IPS-11a (cell line): ENCODE data around the gene BMF.
"Not testable (repeated sequence)": the region's sequence is repeated elsewhere in the genome, so short reads cannot be mapped to it uniquely, and the experiment has no call there.

ENCODE experiments used
- H3K4me3 ChIP-seq: one replicate; pipeline ENCODE4 v1.5.1; 2013; ENCODE audit warnings: low read depth, low read length, control low read depth

BMF gene, protein sequence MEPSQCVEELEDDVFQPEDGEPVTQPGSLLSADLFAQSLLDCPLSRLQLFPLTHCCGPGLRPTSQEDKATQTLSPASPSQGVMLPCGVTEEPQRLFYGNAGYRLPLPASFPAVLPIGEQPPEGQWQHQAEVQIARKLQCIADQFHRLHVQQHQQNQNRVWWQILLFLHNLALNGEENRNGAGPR

GRCh38 chr15:40108855-40109735 lies at the start of gene BMF:
TSS of gene BMF (minus strand) at chr15:40108879. CDS start at chr15:40106086, 2,793 bp downstream.
- peak within 1 kb of the TSS; percentile 73 for H3K4me3 ChIP-seq

DNA sequence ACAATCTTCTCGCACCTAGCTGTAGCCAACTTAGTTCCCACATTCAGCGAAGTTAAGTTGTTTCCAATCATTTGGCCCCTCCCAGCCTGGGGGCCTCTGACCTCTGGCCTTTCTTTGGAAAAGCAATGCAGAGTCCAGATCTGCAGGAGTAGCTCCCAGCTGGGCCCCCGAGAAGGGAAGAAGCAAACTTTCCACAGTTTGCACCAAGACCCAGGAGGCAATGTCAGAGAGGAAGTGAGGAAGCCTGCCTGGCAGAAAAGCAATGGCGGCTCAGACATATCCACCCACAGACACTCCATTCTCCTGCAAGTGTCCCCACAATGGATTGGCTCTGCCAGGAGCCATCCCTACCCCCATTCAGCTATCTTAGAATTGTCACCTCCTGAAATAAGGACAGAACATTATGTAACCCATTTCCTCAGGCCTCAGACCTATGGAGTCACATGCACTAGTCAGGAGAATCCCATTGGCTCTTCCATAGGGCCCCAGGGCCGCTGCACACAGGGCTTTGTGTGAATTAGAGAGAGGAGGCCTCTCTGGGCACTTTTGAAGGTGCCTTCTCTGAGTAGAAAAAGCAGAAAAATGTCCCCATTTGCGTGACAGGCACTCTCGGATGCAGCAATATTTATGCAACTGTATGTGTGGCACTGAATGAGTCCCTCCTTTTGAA lies 49.2 kb upstream of the BMF start:
- no peak overlapping the region for H3K4me3 ChIP-seq

DNA sequence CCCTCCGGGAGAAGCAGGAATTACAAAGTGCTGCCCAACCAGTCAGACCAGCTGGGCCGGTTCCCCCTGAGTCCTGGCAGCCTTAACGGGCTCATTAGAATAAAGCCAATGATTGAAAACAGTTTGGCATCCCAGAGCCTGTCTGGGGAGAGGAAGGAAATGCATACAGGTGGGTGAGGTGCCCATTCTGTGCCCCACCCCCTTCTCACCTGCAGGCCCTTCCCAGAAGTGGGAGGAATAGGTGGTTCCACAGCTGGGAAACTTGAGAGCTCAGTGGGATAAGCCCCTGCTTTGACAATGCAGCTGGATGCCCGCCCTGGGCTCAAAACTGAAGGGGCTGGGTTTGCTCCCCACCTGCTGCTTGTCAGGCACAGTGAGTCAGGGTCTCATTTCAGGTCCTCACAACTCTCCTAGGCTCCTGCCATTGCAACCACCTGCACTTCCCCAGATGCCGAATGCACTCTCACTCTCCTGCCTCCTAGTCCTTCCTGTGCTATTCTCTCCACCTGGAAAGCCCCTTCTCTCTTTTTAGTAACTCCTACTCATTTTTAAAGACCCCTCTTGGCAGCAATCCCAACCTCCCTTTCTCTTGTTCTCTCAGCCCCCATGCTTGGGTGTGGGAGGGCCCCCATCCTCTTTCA lies 46.7 kb upstream of the BMF start:
- no peak overlapping the region for H3K4me3 ChIP-seq

DNA sequence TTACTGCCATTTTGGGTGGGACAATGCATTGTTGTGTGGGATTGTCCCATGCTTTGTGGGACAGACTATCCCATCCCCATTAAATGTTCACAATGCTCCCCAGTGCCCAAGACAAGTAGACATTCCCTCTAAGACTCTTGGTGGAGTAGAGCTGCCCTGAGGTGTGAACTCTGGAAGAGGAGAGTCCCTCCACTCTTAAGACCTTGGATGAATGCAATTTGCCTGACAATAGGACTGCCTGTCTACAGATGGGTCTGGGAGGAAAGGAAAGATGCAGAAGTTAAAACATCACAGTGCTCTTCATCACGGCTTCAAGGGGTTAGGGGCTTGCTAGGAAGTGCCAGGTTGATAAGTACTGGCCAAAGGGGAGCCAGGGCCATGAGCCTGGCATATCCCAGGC lies 46.1 kb upstream of the BMF start:
- H3K4me3 ChIP-seq = not testable (repeated sequence)

GRCh38 chr15:40151991-40152390 lies 43.3 kb upstream of the BMF start:
- no peak overlapping the region for H3K4me3 ChIP-seq

DNA sequence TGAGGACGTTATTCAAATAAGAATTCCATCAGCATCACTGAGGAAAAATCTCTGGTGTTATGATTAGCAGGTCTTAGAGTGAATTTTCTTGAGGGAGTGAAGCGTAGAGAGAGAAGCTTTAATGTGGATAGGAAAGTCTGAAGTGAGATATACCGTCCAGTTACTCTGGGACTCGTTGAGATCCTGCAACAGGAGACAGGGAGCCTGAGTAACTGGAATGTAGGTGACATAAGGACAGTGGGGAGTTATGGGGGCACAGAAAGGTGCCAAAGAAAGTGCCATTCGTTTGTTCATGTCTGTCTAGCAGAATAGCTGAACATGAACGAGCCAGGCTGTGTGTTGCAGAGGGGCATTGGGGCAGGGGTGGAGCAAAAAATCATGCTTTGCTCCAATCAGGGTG lies 42.8 kb upstream of the BMF start:
- H3K4me3 ChIP-seq = no peak overlapping the region

- no peak overlapping the region for H3K4me3 ChIP-seq
Observed at GRCh38 chr15:40150163-40150925, 41.7 kb upstream of the BMF start.

GRCh38 chr15:40149339-40149738 lies 40.7 kb upstream of the BMF start:
- H3K4me3 ChIP-seq = no peak overlapping the region

- no peak overlapping the region for H3K4me3 ChIP-seq
Observed at GRCh38 chr15:40146037-40146436, 37.4 kb upstream of the BMF start.

- H3K4me3 ChIP-seq = no peak overlapping the region
Observed at GRCh38 chr15:40142428-40142827, 33.7 kb upstream of the BMF start.

DNA sequence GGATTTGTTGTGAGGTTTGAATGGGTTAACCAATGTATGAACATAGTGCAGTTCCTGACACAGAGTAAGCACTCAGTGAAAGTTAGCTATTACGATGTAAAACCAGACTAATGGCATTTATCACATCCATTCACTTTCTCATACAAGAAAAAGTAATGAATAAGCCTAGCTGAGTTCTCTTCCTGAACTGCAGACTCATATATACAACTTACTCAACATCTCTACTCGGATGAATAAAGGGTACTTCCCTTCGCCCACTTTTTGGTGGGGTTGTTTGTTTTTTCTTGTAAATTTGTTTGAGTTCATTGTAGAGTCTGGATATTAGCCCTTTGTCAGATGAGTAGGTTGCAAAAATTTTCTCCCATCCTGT lies 29.5 kb upstream of the BMF start:
- H3K4me3 ChIP-seq = not testable (repeated sequence)

GRCh38 chr15:40137303-40138200 lies 28.9 kb upstream of the BMF start:
- H3K4me3 ChIP-seq = no peak overlapping the region

DNA sequence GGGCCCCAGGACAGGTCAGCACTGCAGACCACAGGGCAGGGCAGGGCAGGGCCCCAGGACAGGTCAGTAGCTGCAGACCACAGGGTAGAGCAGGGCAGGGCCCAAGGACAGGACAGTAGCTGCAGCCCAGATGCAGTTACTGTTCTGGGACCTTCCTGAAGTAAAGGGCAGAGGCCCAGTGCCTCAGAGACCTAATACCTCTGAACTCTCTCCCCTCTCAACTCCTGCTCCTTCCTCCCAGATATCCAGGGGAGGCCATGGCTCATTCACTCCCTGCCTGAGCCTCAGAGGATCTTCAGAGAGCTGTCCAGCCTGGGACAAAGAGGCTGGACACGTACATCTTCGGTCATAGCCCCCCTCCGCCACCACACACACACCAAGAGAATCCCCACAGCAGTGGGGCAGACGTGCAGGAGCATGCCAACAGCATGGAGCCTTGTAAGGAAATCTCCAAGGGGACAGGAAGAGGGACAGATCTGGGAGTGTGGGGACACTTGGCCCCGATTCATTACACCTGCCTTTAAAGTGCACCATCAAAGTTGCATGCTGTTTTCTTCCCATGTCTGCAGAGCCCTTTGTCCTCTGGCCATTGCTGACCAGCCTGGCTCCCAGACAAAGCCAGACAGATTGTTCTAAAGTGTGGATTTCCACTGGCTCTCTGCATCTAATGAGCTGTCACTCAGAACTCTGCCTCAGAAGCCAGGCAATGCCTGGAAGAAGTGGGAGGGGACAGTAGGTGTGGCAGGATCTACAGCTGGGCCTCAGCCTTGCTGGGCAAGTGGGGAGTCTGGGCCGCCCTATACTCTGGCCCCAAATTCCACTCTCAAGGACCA lies 28.0 kb upstream of the BMF start:
- H3K4me3 ChIP-seq = no peak overlapping the region

DNA sequence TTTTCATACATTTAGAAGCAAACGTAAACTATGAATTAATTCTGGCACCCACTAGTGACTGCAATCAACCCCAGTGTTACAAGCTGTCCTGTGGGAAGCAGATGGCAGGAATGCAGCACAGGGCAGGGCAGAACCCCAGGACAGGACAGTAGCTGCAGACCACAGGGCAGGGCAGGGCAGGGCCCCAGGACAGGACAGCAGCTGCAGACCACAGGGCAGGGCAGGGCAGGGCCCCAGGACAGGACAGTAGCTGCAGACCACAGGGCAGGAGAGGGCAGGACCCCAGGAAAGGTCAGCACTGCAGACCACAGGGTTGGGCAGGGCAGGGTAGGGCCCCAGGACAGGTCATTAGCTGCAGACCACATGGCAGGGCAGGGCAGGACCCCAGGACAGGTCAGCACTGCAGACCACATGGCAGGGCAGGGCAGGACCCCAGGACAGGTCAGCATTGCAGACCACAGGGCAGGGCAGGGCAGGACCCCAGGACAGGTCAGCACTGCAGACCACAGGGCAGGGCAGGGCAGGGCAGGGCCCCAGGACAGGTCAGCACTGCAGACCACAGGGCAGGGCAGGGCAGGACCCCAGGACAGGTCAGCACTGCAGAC lies 27.3 kb upstream of the BMF start:
- H3K4me3 ChIP-seq = not testable (repeated sequence)

DNA sequence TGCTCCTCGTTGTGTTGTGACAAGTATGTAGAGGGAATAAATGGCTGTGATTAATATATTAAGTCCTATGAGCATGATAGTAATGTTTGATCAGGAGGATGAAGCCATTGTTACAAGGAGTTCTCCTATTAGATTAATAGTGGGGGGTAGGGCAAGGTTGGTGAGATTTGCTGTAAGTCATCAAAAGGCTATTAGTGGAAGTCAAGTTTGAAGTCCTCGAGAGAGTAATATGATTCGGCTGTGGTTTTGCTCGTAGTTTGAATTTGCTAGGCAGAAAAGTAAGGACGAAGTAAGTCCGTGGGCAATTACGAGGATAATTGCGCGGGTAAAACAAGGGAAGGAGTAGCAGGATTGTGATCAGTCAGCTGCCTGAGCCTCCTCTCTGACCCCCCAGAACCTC lies 26.2 kb upstream of the BMF start:
- H3K4me3 ChIP-seq = no peak overlapping the region

- no peak overlapping the region for H3K4me3 ChIP-seq
Observed at GRCh38 chr15:40133544-40133943, 24.9 kb upstream of the BMF start.

GRCh38 chr15:40130799-40131502 lies 22.3 kb upstream of the BMF start:
- H3K4me3 ChIP-seq = no peak overlapping the region

GRCh38 chr15:40130118-40130517 lies 21.4 kb upstream of the BMF start:
- H3K4me3 ChIP-seq = no peak overlapping the region
